Heart left ventricle (tissue), 16 donors: ENCODE results near the gene KIF18A. TPM values are rescaled to one million over a fixed set of nuclear protein-coding genes. Genes with fewer than 3 reads are reported as not detected.
"Not testable (repeated sequence)": the region's sequence is repeated elsewhere in the genome, so short reads cannot be mapped to it uniquely, and the experiment has no call there.

Source experiments
- ATAC-seq, 4 donors: fragments of 200-7000 bp; cut with Tn5 transposase; one replicate each; pipeline ENCODE4 v1.9.1; 2020 to 2022; ENCODE audit warnings: moderate library complexity in 4 of 4, mild to moderate bottlenecking in 3 of 4, moderate number of reproducible peaks in 1 of 4
- DNase-seq, 5 donors: peaks; one replicate each; pipeline ENCODE4 v3.0.0-alpha.2; 2020
- H3K27ac ChIP-seq, 12 donors: fragments of 200-600 bp; sonication (generic) in 4 of 12; one replicate each; pipeline versions ENCODE4 v1.5.0 to v1.8.0; 2016 to 2022; ENCODE audit warnings: mild to moderate bottlenecking in 2 of 12
- H3K27me3 ChIP-seq, 9 donors: fragments of 200-600 bp; sonication (generic) in 2 of 9; one replicate each; pipeline versions ENCODE4 v1.5.1 to v1.8.0; 2016 to 2022; ENCODE audit warnings: mild to moderate bottlenecking in 3 of 9
- H3K36me3 ChIP-seq, 9 donors: fragments of 200-600 bp; sonication (generic) in 2 of 9; one replicate each; pipeline versions ENCODE4 v1.5.0 to v1.8.0; 2018 to 2022; ENCODE audit warnings: mild to moderate bottlenecking in 2 of 9
- H3K4me1 ChIP-seq, 12 donors: fragments of 200-600 bp; sonication (generic) in 4 of 12; one replicate each; pipeline versions ENCODE4 v1.5.0 to v1.8.0; 2016 to 2022; ENCODE audit warnings: mild to moderate bottlenecking in 3 of 12
- H3K4me3 ChIP-seq, 12 donors: fragments of 200-600 bp; sonication (generic) in 4 of 12; one replicate each; pipeline versions ENCODE4 v1.5.0 to v1.8.0; 2017 to 2022; ENCODE audit warnings: mild to moderate bottlenecking in 9 of 12, moderate library complexity in 4 of 12
- H3K9me3 ChIP-seq, 12 donors: fragments of 200-600 bp; sonication (generic) in 4 of 12; one replicate each; pipeline versions ENCODE4 v1.5.0 to v1.8.0; 2016 to 2022; ENCODE audit warnings: mild to moderate bottlenecking in 1 of 12
- CTCF ChIP-seq, 12 donors: fragments of 200-600 bp; sonication (generic) in 4 of 12; IDR thresholded peaks; one replicate each; pipeline versions ENCODE4 v1.5.0 to v1.8.0; 2018 to 2022; ENCODE audit warnings: antibody characterized with exemption in 12 of 12, mild to moderate bottlenecking in 5 of 12
- POLR2A ChIP-seq, 2 donors: fragments of 450-650 bp; IDR thresholded peaks; one replicate each; pipeline ENCODE4 v1.6.1; 2017; ENCODE audit warnings: antibody characterized with exemption in 2 of 2, mild to moderate bottlenecking in 2 of 2, moderate library complexity in 2 of 2
- WGBS, 4 donors: extraction: QIAGEN DNeasy Blood & Tissue Kit in 2 of 4; methylation state at CpG; one replicate each; pipeline versions ENCODE4 v1.1.5 to v1.1.7; 2013 to 2018; 5-methylcytosine and 5-hydroxymethylcytosine counted together
- intact Hi-C, 10 donors: fragments of 100-400 bp; cut with DNase I; formaldehyde crosslinking; loops; one replicate each; pipeline versions ENCODE4 v1.11.1 to v1.14.2; 2022
- polyA plus RNA-seq, 2 donors: library from polyadenylated mRNA; stranded (reverse); fragments of 200-250 nt; gene quantifications; one replicate each; pipeline ENCODE4 v1.2.3, GENCODE V29; 2013
- total RNA-seq, 9 donors: library from RNA; depleted of rRNA in 2 of 9; stranded (reverse); fragments of >200 nt in 2 of 9; fragmentation: NEBNext Ultra II Directional in 3 of 9; extraction: Animal tissue kit (Norgen Biotek cat#: 25700) in 3 of 9; gene quantifications; one replicate each; pipeline versions ENCODE4 v1.1.0 to v1.2.4, GENCODE V29; 2016 to 2023
- donor health status: ischemic (EF 13 %, LVEDD 7.1; RV severe dilation, severe dysfunction).
- donor health status: healthy with polysubstance abuse.
- donor health status: DM: no; HTN: yes; CAD: no.
- donor health status: DM: no; HTN: no; CAD: no.
- donor health status: ischemic (EF 25% LVEDD 6.9; RV normal size, moderate dysfunction).
- donor health status: ischemic (EF 25% LVEDD 5.7; RV mildly dilated, moderate dysfunction).
- donor health status: healthy.
- donor health status: DM: yes; HTN: yes; CAD: no.
- donor health status: ischemic (EF 35%, LVEDD 5.7; RV mildly dilated, moderate dysfunction).
- donor health status: nonischemic (EF 11% LVEDD 7.7; RV severe dilation, severe dysfunction).
- donor health status: DM: yes; HTN: yes; CAD: no.
- donor health status: PGD.
- donor health status: ischemic (EF 29% LVEDD 5.4; RV normal size, mild dysfunction).
- donor health status: nonischemic (EF 23%, LVEDD 6.1; RV moderate dilation, normal function).

The KIF18A gene
- total and polyA plus RNA-seq, 11 donors: 0.10 to 1.7 (median 0.27) TPM; not detected in 4

- Histone ChIP-seq H3K9me3 (no peaks in the 10 kb centered on the region), H3K4me1 (peaks cover 0 to 33% (median 21%) of the 10 kb centered on the region in 12 donors), H3K27ac (no peak overlapping the region), H3K36me3 (no peaks in the 10 kb centered on the region), H3K27me3 (no peaks in the 10 kb centered on the region), H3K4me3 (no peak overlapping the region)
- TF ChIP-seq POLR2A (IDR thresholded peaks at IDR 0.05) (no peak), CTCF (IDR thresholded peaks at IDR 0.05) (no peak)
- WGBS, 4 donors: 80 to 88% (median 86%) methylated on average over 2 of the region's 2 CpGs
- intact Hi-C loops: loop anchor here in 3 of 10 donors (10.0 kb wide), 3 partner anchors 410 to 600 kb away; partner anchors contain the start of gene LIN7C (in 1 of the 3)
- no peak for ATAC-seq
- DNase-seq: no peak
Observed at GRCh38 chr11:28104984-28105383, 3.0 kb downstream of the KIF18A start.

- intact Hi-C loops: loop anchor here in 3 of 10 donors (10.0 kb wide), 3 partner anchors 410 to 600 kb away; partner anchors contain the start of gene LIN7C (in 1 of the 3)
- Histone ChIP-seq H3K27me3 (no peaks in the 10 kb centered on the region), H3K9me3 (no peaks in the 10 kb centered on the region), H3K4me1 (peaks cover 0 to 27% (median 16%) of the 10 kb centered on the region in 12 donors), H3K27ac (no peak overlapping the region), H3K36me3 (no peaks in the 10 kb centered on the region), H3K4me3 (no peak overlapping the region)
- WGBS, 4 donors: 89 to 96% (median 92%) methylated on average over 1 of the region's 1 CpG
- no peak for ATAC-seq
- DNase-seq: no peak
- no peak for TF ChIP-seq POLR2A (IDR thresholded peaks at IDR 0.05)
Observed at GRCh38 chr11:28104425-28104824, 3.5 kb downstream of the KIF18A start.

- H3K4me1 ChIP-seq: peaks cover 0 to 12% (median 2%) of the 10 kb centered on the region in 12 donors
- ATAC-seq, H3K27ac ChIP-seq, H3K4me3 ChIP-seq, H3K27me3 ChIP-seq, DNase-seq, H3K36me3 ChIP-seq, H3K9me3 ChIP-seq: not testable (repeated sequence)
- 95 to 97% (median 96%) methylated on average over 4 of the region's 4 CpGs for WGBS, 4 donors
- intact Hi-C loops: loop anchor here in 3 of 10 donors (10.0 kb wide), 3 partner anchors 407 to 597 kb away; partner anchors contain the start of gene LIN7C (in 1 of the 3)
Observed at GRCh38 chr11:28102300-28102699, 5.7 kb downstream of the KIF18A start.

- 69 to 77% (median 75%) methylated on average over 2 of the region's 2 CpGs for WGBS, 4 donors
- Histone ChIP-seq H3K9me3 (no peaks in the 10 kb centered on the region), H3K27ac (no peak overlapping the region), H3K4me3 (no peak overlapping the region), H3K36me3 (no peaks in the 10 kb centered on the region), H3K27me3 (no peaks in the 10 kb centered on the region), H3K4me1 (peaks cover 0 to 6% (median 0%) of the 10 kb centered on the region in 12 donors)
- no peak for ATAC-seq
- intact Hi-C loops: loop anchor here in 3 of 10 donors (10.0 kb wide), 3 partner anchors 406 to 596 kb away; partner anchors contain the start of gene LIN7C (in 1 of the 3)
- no peak for TF ChIP-seq POLR2A (IDR thresholded peaks at IDR 0.05)
- TF ChIP-seq CTCF (IDR thresholded peaks at IDR 0.05): no peak
- no peak for DNase-seq
Observed at GRCh38 chr11:28100665-28101064, 7.3 kb downstream of the KIF18A start.

- ATAC-seq (no peak), DNase-seq (no peak)
- H3K4me1 ChIP-seq: peaks cover 0 to 6% (median 0%) of the 10 kb centered on the region in 12 donors
- no peaks in the 10 kb centered on the region for H3K36me3 ChIP-seq
- no peak overlapping the region for H3K4me3 ChIP-seq
- intact Hi-C loops: loop anchor here in 3 of 10 donors (10.0 kb wide), 3 partner anchors 405 to 595 kb away; partner anchors contain the start of gene LIN7C (in 1 of the 3)
- no peaks in the 10 kb centered on the region for H3K27me3 ChIP-seq
- WGBS, 4 donors: 29 to 48% (median 36%) methylated on average over 1 of the region's 1 CpG
- H3K27ac ChIP-seq: no peak overlapping the region
- no peaks in the 10 kb centered on the region for H3K9me3 ChIP-seq
- no peak for TF ChIP-seq POLR2A (IDR thresholded peaks at IDR 0.05)
- TF ChIP-seq CTCF (IDR thresholded peaks at IDR 0.05): no peak
Observed at GRCh38 chr11:28099715-28100114, 8.2 kb downstream of the KIF18A start.
